ENCODE measurements around the gene KCNA10. TPM values are rescaled to one million over a fixed set of nuclear protein-coding genes. Genes with fewer than 3 reads are reported as not detected.
A peak's percentile ranks its signal among the peaks of the same experiment; 100 is the strongest.

KCNA10 gene
- total RNA-seq, 6 donors from 2014 or later, result not detected

DNA sequence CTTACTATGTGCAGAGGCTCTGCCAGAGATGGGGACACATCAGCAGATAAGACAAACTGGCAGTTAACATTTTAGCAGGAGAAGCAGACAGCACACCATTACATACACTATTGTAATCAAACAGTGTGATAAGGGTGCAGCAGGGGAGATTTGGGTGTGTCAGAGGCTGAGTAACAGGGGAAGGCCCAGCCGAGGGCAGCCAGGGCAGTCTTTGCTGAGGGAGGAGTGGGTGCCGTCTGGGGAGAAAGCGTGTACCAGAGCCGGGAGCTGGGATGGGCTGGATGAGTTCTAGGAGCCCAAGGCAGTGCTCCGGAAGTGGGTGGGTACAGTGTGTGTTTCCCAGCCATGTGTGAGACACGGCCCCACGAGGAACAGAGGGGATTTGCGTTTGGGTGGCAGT, 31.2 kb downstream of the KCNA10 start:
- no peaks in the 10 kb centered on the region for H3K27me3 ChIP-seq
- peaks cover 4 to 9% (median 6%) of the 10 kb centered on the region in 4 donors for H3K4me1 ChIP-seq
- 72 to 78% methylated on average over 8 of the region's 8 CpGs for WGBS, 2 donors
- DNase-seq (no peak), ATAC-seq (ENCODE audit: low FRiP score in 2 of 2) (peak in 1 of 2 donors; percentile 30)
- H3K9me3 ChIP-seq, result no peaks in the 10 kb centered on the region
- no peak overlapping the region for H3K4me3 ChIP-seq
- no peaks in the 10 kb centered on the region for H3K36me3 ChIP-seq
- TF ChIP-seq, protein P1, sequence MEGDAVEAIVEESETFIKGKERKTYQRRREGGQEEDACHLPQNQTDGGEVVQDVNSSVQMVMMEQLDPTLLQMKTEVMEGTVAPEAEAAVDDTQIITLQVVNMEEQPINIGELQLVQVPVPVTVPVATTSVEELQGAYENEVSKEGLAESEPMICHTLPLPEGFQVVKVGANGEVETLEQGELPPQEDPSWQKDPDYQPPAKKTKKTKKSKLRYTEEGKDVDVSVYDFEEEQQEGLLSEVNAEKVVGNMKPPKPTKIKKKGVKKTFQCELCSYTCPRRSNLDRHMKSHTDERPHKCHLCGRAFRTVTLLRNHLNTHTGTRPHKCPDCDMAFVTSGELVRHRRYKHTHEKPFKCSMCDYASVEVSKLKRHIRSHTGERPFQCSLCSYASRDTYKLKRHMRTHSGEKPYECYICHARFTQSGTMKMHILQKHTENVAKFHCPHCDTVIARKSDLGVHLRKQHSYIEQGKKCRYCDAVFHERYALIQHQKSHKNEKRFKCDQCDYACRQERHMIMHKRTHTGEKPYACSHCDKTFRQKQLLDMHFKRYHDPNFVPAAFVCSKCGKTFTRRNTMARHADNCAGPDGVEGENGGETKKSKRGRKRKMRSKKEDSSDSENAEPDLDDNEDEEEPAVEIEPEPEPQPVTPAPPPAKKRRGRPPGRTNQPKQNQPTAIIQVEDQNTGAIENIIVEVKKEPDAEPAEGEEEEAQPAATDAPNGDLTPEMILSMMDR (IDR thresholded peaks at IDR 0.05), result no peak
- no peak for TF ChIP-seq POLR2AphosphoS5 (IDR thresholded peaks at IDR 0.05)
- TF ChIP-seq POLR2A (IDR thresholded peaks at IDR 0.05), result no peak
- no peak for TF ChIP-seq EP300 (IDR thresholded peaks at IDR 0.05)
- H3K27ac ChIP-seq, result no peak overlapping the region

DNA sequence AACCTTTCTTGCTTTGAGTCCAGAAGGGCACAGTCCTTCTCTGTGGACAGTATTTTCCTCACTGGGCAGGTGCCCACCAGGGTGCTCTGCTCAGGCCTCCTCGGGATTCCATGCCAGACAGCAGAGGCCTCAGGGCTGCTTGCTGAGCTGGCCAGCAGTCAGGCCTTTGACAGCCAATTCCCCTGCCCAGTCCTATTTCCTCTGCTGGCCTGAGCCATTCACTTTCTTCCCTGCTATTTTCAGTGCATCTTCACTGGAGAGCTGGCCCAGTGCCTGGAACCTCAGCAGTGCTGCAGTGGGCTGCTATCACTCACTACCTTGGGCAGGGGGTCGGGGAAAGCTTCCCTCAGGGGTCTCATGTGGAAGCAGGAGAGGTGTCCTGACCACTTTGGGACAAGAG, 33.2 kb downstream of the KCNA10 start:
- Histone ChIP-seq H3K27me3 (no peaks in the 10 kb centered on the region), H3K9me3 (no peaks in the 10 kb centered on the region), H3K4me1 (peaks cover 11 to 24% (median 20%) of the 10 kb centered on the region in 4 donors), H3K27ac (no peak overlapping the region), H3K4me3 (no peak overlapping the region), H3K36me3 (no peaks in the 10 kb centered on the region)
- no peak for DNase-seq
- 42 to 43% methylated on average over 2 of the region's 2 CpGs for WGBS, 2 donors
- ATAC-seq (ENCODE audit: low FRiP score in 2 of 2), result no peak
- TF ChIP-seq, protein P1 (IDR thresholded peaks at IDR 0.05), result no peak
- TF ChIP-seq POLR2A (IDR thresholded peaks at IDR 0.05), result no peak
- no peak for TF ChIP-seq EP300 (IDR thresholded peaks at IDR 0.05)
- TF ChIP-seq POLR2AphosphoS5 (IDR thresholded peaks at IDR 0.05), result no peak

DNA sequence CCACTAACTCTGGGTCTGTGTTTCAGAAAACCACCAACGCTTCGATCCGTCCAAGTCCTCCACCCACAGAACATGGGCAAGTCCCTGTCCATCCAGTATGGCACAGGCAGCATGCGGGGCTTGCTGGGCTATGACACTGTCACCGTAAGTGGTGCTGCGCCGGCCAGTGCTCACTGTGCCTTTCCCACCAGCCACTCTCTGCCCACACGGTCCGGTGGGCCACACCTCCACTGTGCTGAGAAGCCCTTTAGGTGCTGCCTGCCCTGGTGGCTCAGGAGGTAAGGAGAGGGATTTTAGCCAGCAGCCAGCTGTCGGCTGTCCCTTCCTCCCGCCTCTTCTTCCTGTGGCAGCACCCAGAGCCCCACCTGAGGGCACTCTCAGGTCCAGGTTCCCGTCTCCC, 34.2 kb downstream of the KCNA10 start:
- TF ChIP-seq POLR2AphosphoS5 (IDR thresholded peaks at IDR 0.05), result no peak
- no peak for TF ChIP-seq POLR2A (IDR thresholded peaks at IDR 0.05)
- TF ChIP-seq, protein P1 (IDR thresholded peaks at IDR 0.05), result no peak
- Histone ChIP-seq H3K4me1 (peaks cover 11 to 24% (median 20%) of the 10 kb centered on the region in 4 donors), H3K4me3 (no peak overlapping the region), H3K9me3 (no peaks in the 10 kb centered on the region), H3K27ac (no peak overlapping the region), H3K27me3 (no peaks in the 10 kb centered on the region), H3K36me3 (no peaks in the 10 kb centered on the region)
- 79 to 89% methylated on average over 11 to 12 of the region's 12 CpGs for WGBS, 2 donors
- ATAC-seq (ENCODE audit: low FRiP score in 2 of 2), result no peak
- no peak for DNase-seq

DNA sequence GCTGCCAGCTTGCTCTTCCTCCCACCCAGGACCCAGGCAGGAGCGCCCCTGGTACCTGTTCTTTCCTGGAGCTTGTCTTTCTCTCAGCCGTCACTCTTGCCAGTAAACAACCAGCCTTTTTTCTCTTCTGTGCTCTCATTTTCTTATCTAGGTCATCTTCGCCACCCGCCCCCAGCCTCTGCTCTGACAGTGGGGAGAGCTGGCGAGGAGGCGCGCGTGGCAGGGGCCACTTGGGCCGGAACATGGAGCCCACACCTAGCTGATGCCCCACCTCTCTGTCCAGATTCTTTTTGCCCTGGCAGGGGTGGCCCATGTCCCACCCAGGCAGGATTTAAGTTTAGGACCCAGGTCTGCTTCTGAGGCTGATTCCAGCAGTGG, 35.7 kb downstream of the KCNA10 start:
- DNase-seq, result peak in 1 of 2 donors; percentile 73
- H3K4me1 ChIP-seq, result peaks cover 11 to 24% (median 20%) of the 10 kb centered on the region in 4 donors
- 57 to 73% methylated on average over 9 of the region's 9 CpGs for WGBS, 2 donors

More for the DNA sequence above, 35.7 kb downstream of the KCNA10 start:
- peak overlapping the region; percentile 8 to 67 (median 52) for H3K27ac ChIP-seq
- no peak for ATAC-seq (ENCODE audit: low FRiP score in 2 of 2)
- TF ChIP-seq, protein P1 (IDR thresholded peaks at IDR 0.05), result no peak
- TF ChIP-seq POLR2A (IDR thresholded peaks at IDR 0.05) (no peak), POLR2AphosphoS5 (IDR thresholded peaks at IDR 0.05) (no peak), EP300 (IDR thresholded peaks at IDR 0.05) (no peak)
- H3K4me3 ChIP-seq, result no peak overlapping the region
- H3K27me3 ChIP-seq, result no peaks in the 10 kb centered on the region
- H3K36me3 ChIP-seq, result no peaks in the 10 kb centered on the region
- no peaks in the 10 kb centered on the region for H3K9me3 ChIP-seq
